Measurements from ENCODE around the gene PELI2. TPM values are rescaled to one million over a fixed set of nuclear protein-coding genes. Genes with fewer than 3 reads are reported as not detected.

Gene PELI2
- total RNA-seq, 1 donor from 2014 or later: 40.6 TPM

DNA sequence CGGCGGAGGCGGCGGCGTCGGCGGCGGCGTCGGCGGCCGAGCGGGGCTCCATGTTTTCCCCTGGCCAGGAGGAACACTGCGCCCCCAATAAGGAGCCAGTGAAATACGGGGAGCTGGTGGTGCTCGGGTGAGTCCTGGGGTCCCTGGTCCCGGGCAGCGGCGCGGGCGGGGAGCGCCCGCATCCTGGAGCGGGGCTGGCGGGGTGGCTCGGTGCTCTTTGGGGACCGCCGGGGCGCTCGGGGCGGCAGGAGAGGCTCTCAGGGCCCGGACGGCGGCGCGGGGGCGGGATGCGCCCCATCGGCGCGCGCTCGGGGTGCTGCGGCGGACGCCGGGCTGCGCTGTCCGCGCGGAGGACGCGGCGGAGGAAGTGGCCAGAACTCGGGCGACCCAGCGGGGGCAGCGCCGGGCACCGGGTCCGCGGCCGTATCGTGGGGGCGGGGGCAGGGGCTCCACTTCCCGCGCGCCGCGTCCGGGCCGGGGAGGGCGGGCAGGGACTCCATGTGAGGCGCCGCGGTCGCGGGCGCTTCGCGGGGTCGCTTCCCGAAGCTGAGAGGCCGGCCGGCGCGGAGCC, 485 bp downstream of the PELI2 start:
- peak; percentile 47 for DNase-seq (ENCODE audit: low spot score)
- H3K4me1 Mint-ChIP-seq (ENCODE audit: unreplicated experiment): peaks cover 38% of the 10 kb centered on the region
- TF ChIP-seq, protein P1, sequence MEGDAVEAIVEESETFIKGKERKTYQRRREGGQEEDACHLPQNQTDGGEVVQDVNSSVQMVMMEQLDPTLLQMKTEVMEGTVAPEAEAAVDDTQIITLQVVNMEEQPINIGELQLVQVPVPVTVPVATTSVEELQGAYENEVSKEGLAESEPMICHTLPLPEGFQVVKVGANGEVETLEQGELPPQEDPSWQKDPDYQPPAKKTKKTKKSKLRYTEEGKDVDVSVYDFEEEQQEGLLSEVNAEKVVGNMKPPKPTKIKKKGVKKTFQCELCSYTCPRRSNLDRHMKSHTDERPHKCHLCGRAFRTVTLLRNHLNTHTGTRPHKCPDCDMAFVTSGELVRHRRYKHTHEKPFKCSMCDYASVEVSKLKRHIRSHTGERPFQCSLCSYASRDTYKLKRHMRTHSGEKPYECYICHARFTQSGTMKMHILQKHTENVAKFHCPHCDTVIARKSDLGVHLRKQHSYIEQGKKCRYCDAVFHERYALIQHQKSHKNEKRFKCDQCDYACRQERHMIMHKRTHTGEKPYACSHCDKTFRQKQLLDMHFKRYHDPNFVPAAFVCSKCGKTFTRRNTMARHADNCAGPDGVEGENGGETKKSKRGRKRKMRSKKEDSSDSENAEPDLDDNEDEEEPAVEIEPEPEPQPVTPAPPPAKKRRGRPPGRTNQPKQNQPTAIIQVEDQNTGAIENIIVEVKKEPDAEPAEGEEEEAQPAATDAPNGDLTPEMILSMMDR (IDR thresholded peaks at IDR 0.05; ENCODE audit: unreplicated experiment): no peak
- H3K9me3 Mint-ChIP-seq (ENCODE audit: unreplicated experiment): no peaks in the 10 kb centered on the region
- H3K27ac Mint-ChIP-seq (ENCODE audit: unreplicated experiment): no peak overlapping the region
- H3K27me3 Mint-ChIP-seq (ENCODE audit: unreplicated experiment): peaks cover 8% of the 10 kb centered on the region
- no peaks in the 10 kb centered on the region for H3K36me3 Mint-ChIP-seq (ENCODE audit: low read depth, unreplicated experiment)
- H3K4me3 Mint-ChIP-seq (ENCODE audit: unreplicated experiment): no peak overlapping the region

- H3K4me3 Mint-ChIP-seq (ENCODE audit: unreplicated experiment): peak overlapping the region; percentile 97
- DNase-seq (ENCODE audit: low spot score): peak; percentile 63
- peaks cover 38% of the 10 kb centered on the region for H3K4me1 Mint-ChIP-seq (ENCODE audit: unreplicated experiment)
- H3K36me3 Mint-ChIP-seq (ENCODE audit: low read depth, unreplicated experiment): no peaks in the 10 kb centered on the region
- H3K27me3 Mint-ChIP-seq (ENCODE audit: unreplicated experiment): peaks cover 8% of the 10 kb centered on the region
- TF ChIP-seq, protein P1 (IDR thresholded peaks at IDR 0.05; ENCODE audit: unreplicated experiment): no peak
- H3K9me3 Mint-ChIP-seq (ENCODE audit: unreplicated experiment): no peaks in the 10 kb centered on the region
- peak overlapping the region; percentile 81 for H3K27ac Mint-ChIP-seq (ENCODE audit: unreplicated experiment)
These were observed 1.2 kb downstream of the PELI2 start for GRCh38 chr14:56119201-56119981.

DNA sequence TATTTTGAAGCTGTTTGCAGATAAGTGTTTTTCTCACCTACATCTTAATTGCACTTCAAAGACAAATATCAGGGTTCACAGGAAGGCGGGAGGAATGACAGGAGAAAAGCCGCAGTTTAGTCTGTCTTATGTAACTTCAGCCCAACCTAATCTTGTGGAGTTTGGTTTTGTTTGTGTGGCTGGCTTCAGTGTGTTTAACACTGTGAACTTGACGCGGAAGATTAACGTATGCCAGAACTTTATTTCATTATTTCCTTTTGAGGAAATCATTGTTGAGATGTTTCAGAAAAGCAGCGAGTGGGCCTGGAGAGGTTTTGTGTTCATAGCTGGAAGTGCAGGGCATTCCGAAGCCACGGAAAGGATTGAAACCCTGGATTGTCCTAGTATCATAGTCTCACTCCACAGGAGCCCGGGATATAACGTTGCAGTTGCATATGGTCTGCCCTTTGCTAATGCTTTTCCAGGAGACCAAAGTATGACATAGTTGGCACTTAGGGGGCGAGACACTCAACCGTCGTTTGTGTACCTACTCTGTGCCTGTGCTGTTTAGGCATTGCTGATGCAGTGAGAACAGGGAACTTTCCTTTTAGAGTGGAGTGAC, 2.0 kb downstream of the PELI2 start:
- Mint-ChIP-seq H3K4me1 (ENCODE audit: unreplicated experiment) (peaks cover 45% of the 10 kb centered on the region), H3K36me3 (ENCODE audit: low read depth, unreplicated experiment) (no peaks in the 10 kb centered on the region), H3K27me3 (ENCODE audit: unreplicated experiment) (peaks cover 8% of the 10 kb centered on the region), H3K9me3 (ENCODE audit: unreplicated experiment) (no peaks in the 10 kb centered on the region), H3K4me3 (ENCODE audit: unreplicated experiment) (peak overlapping the region; percentile 97), H3K27ac (ENCODE audit: unreplicated experiment) (peak overlapping the region; percentile 81)
- TF ChIP-seq, protein P1 (IDR thresholded peaks at IDR 0.05; ENCODE audit: unreplicated experiment): no peak
- peak; percentile 12 for DNase-seq (ENCODE audit: low spot score)

DNA sequence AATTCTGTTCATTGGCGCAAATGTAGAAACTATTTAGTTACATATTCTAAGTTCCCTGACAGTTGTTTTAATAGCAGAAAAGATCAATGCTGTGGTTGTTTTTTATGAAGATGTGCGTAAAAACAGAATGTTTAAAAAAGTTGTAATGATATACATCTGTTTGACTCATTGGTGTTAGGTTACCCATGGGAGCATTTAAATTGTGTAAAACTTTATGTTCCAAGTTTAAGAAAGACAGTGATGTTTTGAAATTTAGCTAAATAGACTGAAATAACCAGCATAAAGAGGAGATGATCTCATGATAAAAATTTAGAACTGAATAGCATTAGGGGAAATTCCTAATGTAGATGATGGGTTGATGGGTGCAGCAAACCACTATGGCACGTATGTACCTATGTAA, 3.6 kb downstream of the PELI2 start:
- no peak for DNase-seq (ENCODE audit: low spot score)
- H3K36me3 Mint-ChIP-seq (ENCODE audit: low read depth, unreplicated experiment): no peaks in the 10 kb centered on the region
- peaks cover 8% of the 10 kb centered on the region for H3K27me3 Mint-ChIP-seq (ENCODE audit: unreplicated experiment)
- TF ChIP-seq, protein P1 (IDR thresholded peaks at IDR 0.05; ENCODE audit: unreplicated experiment): no peak
- no peaks in the 10 kb centered on the region for H3K9me3 Mint-ChIP-seq (ENCODE audit: unreplicated experiment)
- H3K4me1 Mint-ChIP-seq (ENCODE audit: unreplicated experiment): peaks cover 50% of the 10 kb centered on the region
- no peak overlapping the region for H3K4me3 Mint-ChIP-seq (ENCODE audit: unreplicated experiment)
- H3K27ac Mint-ChIP-seq (ENCODE audit: unreplicated experiment): no peak overlapping the region

GRCh38 chr14:56122301-56122700, 4.1 kb downstream of the PELI2 start:
- TF ChIP-seq, protein P1 (IDR thresholded peaks at IDR 0.05; ENCODE audit: unreplicated experiment): no peak
- H3K4me3 Mint-ChIP-seq (ENCODE audit: unreplicated experiment): peak overlapping the region; percentile 66
- H3K27me3 Mint-ChIP-seq (ENCODE audit: unreplicated experiment): peaks cover 7% of the 10 kb centered on the region
- no peak overlapping the region for H3K27ac Mint-ChIP-seq (ENCODE audit: unreplicated experiment)
- DNase-seq (ENCODE audit: low spot score): no peak
- peaks cover 50% of the 10 kb centered on the region for H3K4me1 Mint-ChIP-seq (ENCODE audit: unreplicated experiment)
- no peaks in the 10 kb centered on the region for H3K36me3 Mint-ChIP-seq (ENCODE audit: low read depth, unreplicated experiment)
- no peaks in the 10 kb centered on the region for H3K9me3 Mint-ChIP-seq (ENCODE audit: unreplicated experiment)

Measured in endothelial cell (in vitro differentiated cells).